GM21381 (cell line): ENCODE data around the gene PPP1R10.
A peak's percentile ranks its signal among the peaks of the same experiment; 100 is the strongest.
"Not testable (repeated sequence)": the region's sequence is repeated elsewhere in the genome, so short reads cannot be mapped to it uniquely, and the experiment has no call there.

ENCODE experiments used
- ATAC-seq: cut with Tn5 transposase; IDR thresholded peaks from one replicate; pipeline ENCODE4 v1.9.1; 2021; ENCODE audit warnings: mild to moderate bottlenecking, moderate library complexity; ENCODE audit not compliant: unreplicated experiment

The PPP1R10 gene

DNA sequence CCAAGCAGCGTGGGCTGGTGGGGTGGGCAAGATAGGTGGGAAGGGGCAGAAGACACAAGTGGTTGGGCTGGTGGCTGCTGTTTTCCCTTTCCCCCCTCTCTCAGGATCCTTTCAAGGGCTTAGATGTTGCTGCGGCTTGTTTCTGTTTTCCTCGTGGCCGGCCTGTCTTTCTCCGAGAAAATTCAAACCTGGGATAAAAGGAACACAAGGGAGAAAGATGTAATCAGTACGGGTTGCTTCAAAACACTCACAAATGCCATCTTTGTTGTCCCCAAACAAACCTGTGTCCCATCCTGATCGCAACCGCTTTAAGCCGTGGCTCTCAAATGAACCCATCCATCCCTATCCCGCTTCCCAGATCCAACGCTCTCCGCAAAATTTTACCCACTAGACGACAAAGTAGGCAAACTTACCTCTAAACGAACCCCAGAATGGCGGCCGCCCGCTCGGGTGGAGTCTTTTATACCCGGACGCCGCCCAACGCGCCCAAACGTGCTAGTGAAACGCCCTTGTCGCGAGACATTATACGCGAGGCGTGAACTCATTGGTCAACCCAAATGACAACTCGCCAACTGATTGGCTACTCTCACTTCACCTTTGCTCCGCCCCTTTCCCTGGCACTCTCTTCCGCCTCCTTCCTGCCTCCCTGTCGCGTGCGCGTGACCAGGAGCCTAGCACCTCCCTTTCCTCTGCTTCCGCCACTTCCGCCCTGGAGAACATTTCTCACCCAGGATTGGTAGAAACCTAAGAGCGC lies at the start of gene PPP1R10:
Gene PPP1R10 (minus strand): TSS at position 433 of the 754 bp plus-strand sequence. CDS start 7,299 bp downstream, outside the sequence.
- ATAC-seq, result peak; percentile 80

DNA sequence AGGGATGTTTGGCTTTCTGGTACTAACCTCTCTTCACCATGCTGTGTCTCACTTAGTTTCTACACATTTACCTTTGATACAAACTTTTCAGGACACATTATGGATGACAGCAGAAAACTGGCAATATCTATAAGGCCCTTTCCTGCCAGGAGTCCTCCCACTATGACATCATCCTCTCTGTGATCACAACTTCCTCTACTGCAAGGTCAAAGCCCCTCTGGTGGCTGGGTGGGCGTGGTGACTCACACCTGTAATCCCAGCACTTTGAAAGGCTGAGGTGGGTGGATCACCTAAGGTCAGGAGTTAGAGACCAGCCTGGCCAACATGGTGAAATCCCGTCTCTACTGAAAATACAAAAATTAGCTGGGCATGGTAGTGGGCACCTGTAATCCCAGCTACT lies 49.3 kb upstream of the PPP1R10 start:
- ATAC-seq, result not testable (repeated sequence)

DNA sequence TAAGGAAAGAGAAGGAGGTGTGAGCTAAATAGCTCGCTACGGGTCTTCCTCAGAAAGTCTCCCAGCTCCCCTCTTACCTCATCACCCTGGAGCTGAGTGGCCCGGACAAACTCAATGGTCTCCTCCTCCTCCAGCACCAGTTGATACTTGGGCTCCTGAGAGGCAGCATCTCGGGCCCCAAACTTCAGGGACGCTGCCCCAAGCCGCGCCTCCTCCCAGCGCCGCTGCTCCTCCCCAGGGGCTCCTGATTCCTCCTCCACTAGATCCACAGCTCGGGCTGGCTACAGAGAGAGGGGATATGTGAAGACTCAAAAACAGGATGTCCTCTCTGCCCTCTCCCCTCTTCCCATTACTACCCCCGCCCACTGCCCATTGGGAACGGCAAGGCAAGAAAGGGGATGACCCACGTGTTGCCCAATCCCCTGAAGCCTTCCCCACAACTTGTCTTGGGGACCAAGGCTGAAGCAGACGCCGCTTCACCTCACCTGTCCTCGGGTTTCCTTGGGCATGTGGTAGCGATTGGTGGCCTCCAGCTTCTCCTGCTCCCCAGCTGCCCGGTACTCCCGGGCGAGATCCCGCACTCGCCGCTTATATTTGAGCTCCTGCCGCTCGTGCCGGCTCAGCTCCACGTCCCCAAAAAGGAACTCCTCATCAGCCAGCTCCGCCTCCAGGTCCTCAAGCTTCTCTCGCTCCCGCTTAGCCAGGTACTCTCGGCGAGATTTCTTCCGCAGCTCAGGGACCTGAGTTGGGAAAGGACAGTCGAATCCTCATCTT lies 48.1 kb upstream of the PPP1R10 start:
- ATAC-seq, result no peak

DNA sequence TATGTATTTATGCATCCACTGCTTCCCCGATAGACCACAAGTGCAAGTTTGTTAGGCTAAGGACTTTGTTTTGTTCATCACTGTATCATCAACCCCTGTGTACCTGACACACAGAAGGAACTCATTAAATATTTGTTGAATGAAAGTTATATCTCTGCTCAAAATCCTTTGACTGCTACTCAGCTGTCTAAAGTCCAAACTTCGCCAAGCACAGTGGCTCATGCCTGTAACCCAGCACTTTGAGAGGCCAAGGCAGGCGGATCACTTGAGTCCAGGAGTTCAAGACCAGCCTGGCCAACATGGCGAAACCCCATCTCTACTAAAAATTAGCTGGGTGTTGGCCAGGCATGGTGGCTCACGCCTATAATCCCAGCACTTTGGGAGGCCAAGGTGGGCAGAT lies 40.9 kb upstream of the PPP1R10 start:
- not testable (repeated sequence) for ATAC-seq

DNA sequence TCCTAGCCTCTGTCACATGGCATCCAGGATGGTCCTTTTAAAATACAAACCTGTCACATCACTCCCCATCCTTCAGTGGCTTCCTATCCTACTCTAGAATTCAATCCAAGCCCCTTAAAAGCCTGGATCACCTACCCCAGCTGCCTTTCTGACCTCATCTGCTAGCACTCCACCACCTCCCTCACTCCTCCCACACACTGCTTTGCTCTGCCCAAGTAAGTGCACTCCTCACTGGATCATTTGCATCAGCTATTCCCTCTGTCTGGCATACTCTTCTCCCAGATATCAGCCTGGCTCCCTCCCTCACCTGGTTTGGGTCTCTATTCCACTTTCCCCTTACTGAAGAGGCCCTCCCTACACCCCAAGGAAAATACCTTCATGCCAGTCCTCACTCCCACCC lies 40.4 kb upstream of the PPP1R10 start:
- no peak for ATAC-seq

DNA sequence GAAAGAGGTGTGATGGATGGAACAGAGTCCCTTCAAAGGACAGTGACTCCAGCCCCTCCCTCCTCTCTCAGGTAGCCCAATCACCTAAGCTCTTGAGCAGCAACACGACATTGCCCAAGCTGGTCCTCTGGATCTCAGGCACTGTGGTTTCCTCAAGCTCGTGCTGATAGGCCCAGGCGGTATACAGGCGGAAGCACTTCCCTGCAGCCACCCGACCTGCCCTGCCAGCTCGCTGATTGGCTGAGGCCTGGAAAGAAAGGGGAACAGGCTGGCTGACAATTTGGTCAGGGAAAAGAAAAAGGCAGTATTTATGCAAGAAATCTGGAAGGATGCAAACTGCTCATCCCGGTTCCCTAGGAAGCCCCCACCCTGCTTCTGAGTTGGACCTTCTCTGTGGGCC lies 39.5 kb upstream of the PPP1R10 start:
- no peak for ATAC-seq

DNA sequence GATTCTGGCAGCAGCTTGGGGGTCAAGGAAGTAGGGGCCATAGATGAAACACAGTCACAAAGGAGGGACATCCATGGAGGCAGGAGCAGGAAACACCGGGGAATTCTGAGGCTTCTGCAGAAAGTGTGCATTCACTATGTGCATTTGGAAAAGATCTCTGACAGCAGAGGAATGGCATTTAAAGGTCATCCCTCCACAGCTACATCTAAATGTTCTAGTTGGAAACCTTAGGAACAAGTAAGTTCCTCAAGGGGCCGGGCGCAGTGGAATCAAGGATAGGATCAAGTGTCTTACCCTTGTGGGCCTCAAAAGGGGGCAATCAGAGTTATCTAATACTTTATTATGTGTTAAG lies 38.7 kb upstream of the PPP1R10 start:
- no peak for ATAC-seq

DNA sequence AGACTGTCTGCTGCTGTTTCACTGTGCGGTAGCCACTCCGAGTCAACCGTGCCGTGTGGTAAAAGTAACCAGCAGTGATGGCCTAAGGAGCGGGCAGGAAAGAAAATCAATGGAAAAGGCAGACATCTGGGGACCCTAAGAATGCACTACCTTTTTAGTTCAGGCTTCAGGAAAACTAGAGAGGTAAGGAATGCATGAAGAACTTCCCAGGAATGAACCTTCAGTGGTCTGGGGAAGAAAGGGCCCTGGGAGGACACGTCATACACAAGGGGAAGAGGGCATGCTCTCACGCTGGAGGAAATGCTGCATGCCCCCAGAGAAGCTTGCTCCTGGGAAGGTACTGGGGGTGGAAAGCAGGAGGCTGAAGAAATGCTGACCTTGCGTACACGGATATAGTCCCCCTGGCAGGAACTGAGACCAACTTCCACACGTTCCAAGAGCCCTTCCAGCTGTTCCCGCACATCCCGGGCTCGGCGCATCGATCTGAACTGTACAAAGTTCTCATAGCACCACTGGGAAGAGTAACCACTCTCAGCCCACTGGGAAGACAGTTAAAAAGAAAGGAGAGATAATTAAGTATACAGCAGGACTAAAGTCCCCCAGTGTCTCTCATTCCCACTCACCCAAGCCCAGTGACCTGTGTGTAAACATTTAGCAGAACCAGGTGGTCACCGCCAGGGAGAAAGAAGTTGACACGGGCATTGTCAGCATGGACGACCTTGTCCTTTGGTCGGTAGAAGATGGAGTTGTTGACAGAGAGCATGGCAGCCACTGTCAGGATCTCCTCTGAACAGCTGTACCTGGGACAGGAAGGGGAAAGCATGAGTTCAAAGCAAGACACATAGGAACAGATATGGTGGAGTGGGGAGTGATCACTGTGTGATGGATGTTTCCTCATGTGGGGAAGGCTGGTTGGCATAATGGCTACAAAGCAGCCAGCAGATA lies 38.0 kb upstream of the PPP1R10 start:
- ATAC-seq, result no peak

DNA sequence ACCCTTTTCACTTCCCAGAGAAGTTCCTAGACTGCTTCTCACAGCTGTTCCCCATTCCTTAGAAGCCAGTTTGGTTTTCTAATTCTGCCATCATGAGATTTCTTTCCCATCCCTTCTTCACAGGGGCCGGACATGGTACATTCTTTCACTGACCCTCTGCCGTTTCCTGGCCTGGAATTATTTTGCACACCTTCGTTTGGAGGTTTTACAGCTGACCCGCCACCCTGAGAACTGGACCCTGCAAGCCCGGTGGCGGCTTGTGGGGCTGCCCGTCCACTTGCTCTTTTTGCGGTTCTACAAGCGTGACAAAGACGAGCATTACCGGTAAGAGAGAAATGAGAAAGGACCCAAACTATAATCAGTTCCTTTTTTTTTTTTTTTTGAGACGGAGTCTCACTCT lies 34.1 kb upstream of the PPP1R10 start:
- ATAC-seq, result no peak

DNA sequence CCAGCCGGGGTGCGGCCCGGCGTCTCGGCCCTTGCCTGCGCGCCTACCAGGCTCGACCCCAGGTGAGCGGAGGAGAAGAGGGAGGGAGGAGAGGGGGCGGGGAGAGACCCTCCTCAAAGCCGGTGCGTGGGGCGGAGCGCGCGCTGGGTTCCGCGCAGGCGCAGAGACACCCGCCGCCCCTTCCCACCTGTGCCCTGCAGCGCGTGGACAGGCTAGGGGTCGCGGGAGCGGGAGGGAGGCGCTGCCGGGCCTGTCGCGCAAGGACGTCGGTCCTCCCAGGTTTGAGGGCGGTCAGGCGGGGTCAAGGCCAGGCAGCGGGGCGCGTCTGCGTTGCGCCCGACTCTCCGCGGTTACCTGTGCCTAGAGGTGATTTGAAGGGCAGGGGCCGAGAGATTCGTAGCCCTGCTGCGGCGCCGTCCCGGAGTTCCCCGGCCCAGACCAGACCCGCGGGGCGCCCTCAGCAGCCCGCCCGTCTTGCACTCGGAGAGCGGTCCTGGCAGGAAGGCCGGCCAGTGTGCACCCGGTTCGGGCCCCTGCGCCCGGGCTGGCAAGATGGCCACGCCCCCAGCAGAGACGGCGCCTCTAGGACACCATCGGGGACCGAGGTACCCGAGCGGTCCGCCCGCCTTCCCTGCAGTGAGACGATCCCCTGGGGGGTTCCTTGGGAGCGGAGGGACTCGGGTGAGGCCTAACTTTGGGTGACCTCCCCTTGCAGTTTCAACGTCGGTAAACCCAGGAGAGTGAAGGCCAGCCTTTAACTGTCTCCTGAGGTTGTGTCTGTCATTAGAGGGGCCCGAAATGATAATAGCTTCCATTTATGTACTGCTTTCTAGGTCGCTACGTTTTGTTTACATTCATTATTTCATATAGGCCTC lies 30.4 kb upstream of the PPP1R10 start:
- ATAC-seq, result peak; percentile 72

DNA sequence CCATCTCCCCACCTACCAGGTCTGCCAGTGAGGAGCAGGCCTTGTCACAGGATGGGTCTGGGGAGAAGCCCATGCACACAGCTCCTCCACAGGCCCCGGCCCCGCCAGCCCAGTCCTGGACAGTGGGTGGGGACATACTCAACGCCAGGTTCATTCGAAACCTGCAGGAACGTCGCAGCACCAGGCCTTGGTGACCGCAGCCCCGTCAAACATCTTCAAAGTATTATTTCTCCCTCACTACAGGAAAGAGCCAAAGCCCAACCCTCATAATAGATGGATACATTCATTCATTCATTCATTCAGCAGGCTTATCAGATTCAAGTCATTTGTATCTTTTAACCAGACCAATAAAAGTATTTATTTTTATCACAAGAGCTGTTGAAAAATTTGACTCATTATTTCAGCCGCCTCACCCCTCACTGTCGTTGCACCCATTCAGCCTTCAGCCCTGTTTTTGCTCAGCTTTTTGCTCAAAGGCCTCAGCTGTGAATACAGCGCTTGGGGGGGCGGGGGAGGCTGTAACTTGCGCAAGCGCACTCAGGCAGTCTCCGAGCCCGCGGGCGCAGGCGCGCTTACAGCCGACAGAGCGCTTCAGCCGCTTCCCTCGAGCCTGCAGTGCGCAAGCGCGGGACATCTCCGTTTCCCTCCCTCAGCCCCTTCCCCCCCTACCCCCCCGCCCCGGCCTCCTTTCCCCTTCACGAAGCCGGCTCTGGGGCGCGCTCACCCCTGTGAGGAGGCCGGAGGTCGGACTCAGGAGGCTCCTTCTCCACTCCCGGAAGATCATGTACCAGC lies 29.6 kb upstream of the PPP1R10 start, which contains the start of gene C6orf136:
Gene C6orf136 (plus strand): TSS at position 684 of the 792 bp plus-strand sequence. CDS start 99 bp downstream, at position 783.
- ATAC-seq, result peak; percentile 47

DNA sequence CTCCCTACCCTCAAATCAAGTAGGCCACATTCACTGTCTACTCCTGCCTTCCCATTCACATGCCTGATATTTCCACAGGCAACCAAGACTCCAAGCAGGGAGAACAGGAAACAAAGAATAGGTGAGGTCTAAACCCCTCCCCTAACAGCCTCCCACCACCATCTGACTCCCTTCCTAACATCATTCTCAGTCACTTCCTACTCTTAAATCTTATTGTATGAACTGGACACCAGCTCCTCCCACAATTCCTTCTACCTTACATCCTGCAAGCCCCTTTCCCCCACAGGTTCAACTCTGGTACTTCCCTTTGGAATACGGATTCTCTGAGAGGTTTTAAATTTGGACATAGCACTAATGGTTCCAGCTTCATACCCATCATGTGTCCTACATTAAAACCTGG lies 28.9 kb upstream of the PPP1R10 start:
- ATAC-seq, result no peak

DNA sequence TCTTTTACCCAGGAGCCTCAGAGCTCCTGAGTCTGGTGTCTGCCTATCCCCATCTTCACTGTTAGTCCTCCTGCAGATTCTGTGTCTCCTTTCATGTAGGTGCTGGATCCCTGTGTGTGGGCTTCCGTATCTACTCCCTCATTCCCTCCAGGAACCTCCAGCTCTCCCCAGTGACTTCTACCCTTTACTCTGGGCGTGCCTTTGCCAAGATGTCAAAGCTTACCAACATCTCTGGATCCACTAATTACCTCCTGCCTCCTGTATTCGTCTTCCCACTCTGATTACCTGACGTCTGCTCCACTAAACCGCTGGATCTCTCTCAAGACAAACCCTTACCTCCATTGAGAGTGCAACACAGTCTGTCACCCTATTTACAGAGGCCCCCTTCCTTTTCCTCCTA lies 27.7 kb upstream of the PPP1R10 start:
- ATAC-seq, result no peak

DNA sequence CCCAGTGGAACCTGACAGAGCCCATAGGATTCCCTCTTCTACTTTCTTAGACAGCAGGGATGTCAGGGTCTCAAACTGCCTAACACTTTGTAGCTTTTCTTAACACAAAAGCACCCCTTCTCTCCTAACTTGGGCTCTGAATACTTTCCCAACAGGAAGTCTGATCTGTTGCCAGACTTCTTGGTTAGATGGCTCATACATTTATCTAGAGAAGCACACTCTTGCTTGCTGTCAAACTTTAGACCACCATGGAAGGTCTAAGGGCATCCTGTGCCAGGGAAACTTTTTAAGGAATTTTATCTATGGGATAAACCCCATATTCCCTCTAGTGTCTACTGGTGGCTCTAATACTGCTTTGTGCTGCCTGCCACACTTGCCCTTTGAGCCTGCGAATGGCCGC lies 26.6 kb upstream of the PPP1R10 start:
- no peak for ATAC-seq

DNA sequence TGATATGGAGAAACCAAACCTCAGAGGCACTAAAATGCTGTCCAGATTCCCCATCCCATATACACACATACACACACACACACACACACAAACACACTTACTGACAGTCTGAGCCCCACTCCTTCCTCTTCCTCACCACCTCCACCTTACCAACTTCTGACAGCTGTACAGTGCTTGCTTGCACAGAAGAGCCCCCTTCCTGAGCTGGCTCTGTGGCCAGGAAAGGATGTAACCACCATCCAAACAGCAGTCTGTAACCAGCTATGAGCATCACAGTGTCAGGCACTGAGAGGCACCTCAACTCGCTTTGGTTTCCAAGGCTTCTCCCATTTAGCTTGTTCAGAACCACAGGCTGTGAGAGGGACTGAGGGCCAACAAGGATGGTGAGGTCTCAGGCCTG lies 24.0 kb upstream of the PPP1R10 start:
- no peak for ATAC-seq

DNA sequence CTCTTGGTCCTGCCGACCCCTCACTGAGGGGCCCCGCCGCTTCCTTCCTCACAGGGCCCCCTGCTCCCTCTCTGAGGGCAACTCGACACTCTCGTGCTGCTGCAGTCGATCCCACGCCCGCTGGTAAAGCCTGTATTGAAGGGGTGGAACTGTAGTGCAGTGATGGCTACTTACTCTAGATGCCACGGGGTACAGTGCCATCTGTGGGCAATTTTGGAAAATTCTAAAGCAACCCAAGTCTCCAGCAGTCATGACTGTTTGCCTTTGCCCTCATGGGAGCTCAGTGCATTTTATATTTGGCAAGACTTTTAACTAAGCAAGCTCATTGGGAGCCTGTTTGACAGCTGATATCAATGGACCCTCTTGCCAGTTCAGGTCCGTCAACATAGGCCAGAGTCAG lies 23.4 kb upstream of the PPP1R10 start:
- ATAC-seq, result no peak

DNA sequence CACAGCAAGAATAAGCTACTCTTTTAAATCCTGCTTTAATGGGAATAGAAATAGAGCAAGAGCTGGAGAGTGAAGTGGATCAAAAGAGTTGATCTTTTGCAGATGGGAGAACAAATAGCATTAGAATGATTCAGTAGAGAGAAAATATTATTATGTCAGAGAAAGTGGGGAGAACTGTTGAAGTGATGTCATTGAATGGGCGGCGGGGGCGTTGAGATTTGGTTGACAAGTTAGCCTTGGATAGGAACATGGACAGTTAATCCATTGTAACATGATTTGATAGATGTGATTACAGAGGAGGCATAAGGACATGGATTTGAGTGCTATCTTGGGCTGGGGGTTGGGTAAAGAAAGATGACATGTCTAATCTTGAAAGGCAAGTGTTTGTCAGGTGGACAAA lies 18.8 kb upstream of the PPP1R10 start:
- ATAC-seq, result no peak

DNA sequence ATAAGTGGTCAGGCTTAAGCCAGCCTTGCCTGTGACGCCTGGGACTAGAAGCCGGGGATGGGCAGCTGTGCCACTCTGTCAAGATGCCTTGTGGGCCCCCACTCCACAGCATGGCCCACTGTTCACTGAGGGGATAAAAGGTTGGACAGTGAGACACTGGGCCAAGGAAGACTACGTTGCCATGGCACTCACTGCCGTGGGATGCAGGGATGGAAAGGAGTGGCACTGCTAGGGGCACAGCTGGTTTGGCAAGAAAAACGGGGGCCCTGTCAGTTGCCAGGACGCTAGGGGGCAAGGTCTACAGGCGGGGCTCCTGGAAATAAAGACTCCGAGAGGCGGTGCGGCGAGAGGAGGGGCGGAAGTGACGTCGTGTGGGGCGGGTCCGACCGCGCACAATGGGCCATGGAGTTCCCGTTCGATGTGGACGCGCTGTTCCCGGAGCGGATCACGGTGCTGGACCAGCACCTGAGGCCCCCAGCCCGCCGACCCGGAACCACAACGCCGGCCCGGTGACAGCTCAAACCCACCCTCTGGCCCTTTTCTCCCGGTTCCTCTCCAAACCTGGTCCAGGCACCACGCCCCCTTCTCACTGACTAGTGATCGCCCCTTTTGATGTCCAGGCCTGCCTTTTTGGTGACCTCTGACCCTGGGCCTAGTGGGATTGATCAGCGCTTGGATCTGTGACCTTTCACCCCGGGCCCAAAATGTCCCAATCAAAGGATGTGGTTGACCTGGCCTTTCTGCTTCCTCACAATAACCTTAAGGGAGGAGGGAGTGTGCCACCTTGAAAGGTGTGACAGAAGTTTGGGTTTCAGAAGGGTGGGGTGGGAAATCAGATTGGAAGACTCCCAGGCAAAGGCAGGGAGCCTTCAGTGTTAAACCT lies 9.7 kb upstream of the PPP1R10 start, which contains the start of gene ATAT1:
Gene ATAT1 (plus strand): TSS at position 391 of the 883 bp plus-strand sequence.
- ATAC-seq, result peak; percentile 81
